Islet of Langerhans (tissue), 1 donor: ENCODE measurements around the gene C1GALT1C1L.
"Not testable (repeated sequence)": the region's sequence is repeated elsewhere in the genome, so short reads cannot be mapped to it uniquely, and the experiment has no call there.

Experiments used
- FAIRE-seq: peaks from one replicate; lab custom pipeline; 2011; peaks lifted over from hg19 to GRCh38; lab: Jason Lieb, UNC

The C1GALT1C1L gene

DNA sequence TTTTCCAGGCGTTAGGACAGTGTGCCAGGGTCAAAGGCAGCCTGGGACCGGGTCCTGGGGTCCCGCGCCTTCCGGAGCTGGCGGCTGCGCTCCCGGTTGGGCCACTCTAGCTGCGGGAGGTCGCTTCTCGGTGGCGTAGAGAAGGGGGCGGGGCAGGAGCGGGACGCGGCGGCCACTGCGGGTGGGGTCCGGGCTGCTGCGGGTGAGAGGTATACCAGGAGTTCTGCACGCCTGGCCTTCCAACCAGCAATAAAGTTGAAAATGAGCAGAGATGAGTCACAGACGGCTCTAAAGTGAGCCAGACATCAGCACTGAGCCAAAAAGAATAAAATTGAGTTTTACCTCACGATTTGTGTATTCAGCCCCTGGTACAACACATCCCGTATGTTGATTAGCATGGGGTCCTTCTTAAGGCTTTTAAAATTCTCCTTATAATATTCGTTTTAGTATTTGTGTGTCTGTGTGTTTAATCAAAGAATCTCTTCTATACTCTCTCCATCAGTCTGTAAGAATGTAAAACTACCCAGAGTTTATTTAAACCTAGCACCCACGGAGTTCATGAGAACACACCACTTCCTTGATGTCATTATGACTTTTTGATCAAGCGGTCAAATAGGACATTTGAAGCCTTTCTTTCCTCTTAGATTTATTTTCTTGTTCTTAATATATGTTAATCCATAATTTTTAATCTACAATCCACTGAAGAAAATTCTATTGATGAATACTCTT lies at the start of gene C1GALT1C1L:
Gene C1GALT1C1L (minus strand): TSS at position 108 of the 729 bp plus-strand sequence. CDS start 107 bp downstream, at position 1.
- peak; percentile 56 for FAIRE-seq

DNA sequence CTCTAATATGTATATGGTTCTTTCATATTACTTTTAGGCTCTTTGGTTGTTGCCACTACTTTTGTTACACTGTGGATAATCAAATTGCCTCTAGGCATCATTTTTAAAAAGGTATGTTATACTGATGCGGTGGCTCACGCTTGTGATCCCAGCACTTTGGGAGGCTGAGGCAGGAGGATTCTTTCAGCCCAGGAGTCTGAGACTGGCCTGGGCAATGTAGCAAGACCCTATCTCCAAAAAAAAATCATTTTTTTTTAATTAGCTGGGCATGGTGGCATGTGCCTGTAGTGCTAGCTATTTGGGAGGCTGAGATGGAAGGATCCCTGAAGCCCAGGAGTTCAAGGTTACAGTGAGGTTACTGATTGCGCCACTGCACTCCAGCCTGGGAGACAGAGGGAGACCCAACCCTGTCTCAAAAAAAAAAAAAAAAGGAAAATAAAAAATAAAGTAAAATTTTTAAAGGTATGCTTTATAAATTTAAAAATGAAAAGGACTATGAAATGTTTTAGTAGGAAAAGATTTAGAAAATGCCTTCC lies 49.5 kb upstream of the C1GALT1C1L start:
- no peak for FAIRE-seq

DNA sequence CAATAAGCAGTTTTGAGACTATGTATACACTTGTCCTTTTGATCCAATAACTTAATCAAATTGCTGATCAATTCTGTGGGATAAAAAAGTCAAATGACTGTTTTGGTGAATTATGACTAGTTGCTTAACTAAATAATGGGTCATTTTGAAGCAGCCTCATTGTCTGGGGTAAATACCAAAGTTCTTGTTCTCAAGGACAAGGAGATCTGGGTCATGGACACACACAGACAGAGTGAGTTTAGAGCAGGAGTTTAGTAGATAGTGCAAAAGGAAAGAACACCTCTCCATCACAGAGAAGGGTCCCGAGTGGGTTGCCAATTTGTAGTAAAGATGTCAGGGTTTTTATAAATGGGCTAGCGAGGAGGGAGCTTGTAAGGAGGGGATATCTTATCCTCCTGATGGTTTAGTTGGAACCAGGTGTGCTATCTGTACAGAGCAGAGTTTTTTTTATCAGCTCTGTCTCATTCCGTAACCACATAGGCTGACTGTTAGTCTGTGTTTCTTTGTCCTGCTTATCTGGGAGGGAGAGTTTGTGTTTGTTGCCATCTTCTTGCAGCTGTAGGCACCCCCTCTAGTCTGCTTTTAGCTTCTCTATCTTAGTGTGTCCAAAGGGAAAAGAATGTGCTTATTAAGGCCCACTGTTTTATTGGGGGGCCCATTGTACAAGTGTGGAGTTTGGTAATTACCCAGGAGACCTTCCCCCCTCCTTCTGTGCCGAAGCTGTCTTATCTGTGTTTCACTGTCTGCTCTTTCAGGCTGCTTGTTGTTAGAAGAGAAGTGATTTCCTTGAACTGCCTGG lies 48.7 kb upstream of the C1GALT1C1L start:
- FAIRE-seq: no peak

DNA sequence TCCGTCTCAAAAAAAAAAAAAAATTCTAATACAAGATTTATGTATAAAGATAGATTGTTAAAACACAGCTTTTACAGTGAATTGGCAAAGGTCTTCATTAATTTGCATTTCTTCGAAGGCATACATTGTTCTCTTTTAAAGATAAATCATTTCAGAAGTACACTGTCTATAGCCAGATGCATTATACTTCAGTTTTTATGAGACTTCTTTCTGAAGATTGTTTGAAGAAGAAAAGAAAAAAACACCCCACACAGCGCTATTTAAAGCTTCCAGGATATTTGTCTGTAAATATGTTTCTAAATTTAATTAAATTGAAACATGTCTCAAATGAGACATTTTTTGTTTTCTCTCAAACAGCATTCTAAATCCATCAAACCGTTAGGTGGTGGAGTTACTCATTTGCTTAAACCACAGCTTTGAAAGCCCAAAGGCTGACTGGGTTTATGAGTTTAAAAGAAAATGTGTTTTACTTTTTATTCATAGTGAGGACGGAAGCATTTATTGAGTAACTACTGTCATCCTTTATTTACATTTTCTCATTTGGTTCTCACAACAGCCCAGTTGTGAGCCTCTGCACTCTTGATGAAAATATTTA lies 42.4 kb upstream of the C1GALT1C1L start:
- no peak for FAIRE-seq

DNA sequence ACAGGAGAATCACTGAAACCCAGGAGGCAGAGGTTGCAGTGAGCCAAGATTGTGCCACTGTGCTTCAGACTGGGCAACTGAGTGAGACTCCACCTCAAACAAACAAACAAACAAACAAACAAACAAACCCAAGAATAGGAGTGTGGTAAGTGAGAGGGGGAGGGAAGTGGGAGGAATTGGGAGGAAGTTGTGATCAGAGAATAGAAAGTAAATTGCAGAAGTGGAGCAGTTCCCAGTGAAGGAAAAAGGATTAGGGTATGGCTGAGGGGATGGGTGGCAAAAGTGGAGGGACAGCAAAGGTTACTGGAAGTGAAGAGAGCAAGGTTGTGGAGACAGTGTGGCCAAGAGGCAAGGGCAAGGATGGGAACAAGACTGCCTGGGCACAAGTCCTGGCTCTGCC lies 41.1 kb upstream of the C1GALT1C1L start:
- FAIRE-seq: no peak

DNA sequence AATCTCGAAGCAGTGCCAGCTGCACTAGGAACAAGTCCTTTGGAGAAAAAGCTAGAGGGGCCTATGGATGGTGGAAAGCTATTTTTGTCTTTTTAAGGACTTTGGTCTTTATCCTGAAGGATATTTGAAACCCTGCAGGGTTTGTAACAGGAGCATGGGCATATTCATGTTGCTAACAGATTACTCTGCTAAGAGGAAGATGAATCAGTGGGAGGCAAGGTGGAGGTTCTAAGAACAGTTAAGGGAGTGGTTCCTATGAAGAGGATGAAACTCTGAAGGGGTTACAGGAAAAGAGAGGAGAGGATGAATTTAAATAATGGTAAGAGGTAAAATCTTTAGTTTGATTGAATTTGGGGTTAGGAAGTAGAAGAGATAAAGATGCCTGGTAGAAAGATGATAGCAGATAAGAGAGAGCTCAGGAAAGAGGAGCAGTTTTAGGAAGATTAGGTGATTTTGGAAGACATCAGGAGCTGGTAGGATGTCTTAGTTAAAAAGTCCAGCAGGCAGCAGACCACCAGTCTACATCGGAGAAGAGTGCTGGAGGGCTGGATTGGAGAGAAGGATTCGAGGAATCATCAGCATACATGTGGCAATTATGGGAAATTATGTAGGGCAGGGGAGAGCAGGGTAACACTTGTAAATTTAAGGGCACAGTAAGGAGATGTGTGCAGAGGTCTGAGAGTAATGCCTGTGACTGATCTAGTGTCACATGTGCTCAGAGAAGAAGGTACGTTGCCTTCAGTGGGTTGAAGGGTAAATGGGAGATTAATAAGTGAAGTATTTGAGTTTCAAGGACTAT lies 39.3 kb upstream of the C1GALT1C1L start:
- no peak for FAIRE-seq

DNA sequence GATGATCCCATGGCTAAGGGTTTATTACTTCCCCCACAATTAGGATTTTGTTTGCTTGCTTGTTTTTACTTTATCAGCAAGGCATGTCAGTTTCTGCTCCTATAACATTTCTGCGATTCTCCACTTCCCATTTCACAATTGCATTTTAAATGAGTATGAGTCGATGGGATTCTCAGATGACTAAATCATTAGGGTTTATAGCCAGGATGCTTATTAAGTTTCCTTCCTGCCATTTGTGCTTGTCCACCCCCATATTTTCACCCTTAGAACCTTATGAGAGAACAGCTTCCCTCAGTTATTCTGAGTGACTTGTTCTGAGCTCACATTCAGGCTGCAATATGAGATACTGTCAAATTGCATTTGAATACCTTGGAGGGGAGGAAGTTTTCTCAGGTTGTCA lies 37.9 kb upstream of the C1GALT1C1L start:
- FAIRE-seq: no peak

DNA sequence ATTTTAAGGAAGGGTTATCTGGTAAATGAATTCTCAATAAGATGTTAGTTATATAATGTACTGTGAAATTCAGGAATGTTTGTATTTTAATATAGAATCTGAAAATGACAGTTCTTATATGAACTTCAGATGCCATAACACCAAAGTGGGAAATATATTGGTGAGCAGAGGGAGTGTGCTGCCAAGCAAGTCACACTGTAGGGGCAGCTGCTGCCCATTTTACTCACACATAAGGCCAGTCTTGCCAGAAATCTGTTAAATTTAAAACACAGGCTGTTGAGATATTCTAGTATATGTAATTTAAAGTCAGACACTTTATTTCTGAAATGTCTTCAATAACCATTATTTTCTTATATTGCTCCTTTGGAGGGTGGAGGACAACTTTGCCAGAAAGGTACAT lies 34.6 kb upstream of the C1GALT1C1L start:
- no peak for FAIRE-seq

DNA sequence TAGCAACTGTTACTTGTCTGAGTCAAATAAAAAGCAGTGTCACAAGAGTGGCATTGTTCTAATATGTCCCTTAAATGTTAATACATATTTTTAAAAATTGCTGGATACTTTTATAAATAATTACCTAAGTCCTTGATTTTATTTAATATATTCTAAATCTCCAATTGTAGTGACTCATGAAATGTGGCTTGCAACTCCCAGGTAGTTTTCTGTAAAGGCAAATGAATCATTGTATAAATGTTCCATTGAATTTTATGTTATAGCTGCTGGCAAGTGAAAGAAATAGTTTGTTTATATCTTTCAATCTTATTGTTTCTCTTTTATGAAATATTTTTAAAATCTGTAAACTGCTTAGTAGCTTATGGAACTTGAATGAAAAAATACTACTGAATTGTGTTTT lies 32.7 kb upstream of the C1GALT1C1L start:
- FAIRE-seq: no peak

DNA sequence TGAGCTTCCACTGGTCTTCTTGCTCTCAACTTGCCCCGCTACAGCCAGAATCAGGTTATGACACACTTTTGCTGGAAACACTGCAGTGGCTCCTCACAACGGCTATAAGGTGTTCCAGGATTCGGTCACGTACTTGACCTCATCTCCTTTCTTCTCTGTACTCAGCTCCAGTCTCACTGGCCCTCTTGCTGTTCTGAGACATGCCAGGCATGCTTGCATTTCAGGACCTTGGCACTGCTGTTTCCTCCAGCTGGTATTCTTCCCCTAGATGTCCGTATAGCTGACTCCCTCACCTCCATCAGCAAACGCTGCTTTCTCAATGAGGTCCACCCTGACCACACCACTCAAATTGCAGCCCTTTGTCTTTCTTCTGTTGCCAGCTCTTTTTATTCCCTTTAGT lies 31.9 kb upstream of the C1GALT1C1L start:
- FAIRE-seq: no peak

DNA sequence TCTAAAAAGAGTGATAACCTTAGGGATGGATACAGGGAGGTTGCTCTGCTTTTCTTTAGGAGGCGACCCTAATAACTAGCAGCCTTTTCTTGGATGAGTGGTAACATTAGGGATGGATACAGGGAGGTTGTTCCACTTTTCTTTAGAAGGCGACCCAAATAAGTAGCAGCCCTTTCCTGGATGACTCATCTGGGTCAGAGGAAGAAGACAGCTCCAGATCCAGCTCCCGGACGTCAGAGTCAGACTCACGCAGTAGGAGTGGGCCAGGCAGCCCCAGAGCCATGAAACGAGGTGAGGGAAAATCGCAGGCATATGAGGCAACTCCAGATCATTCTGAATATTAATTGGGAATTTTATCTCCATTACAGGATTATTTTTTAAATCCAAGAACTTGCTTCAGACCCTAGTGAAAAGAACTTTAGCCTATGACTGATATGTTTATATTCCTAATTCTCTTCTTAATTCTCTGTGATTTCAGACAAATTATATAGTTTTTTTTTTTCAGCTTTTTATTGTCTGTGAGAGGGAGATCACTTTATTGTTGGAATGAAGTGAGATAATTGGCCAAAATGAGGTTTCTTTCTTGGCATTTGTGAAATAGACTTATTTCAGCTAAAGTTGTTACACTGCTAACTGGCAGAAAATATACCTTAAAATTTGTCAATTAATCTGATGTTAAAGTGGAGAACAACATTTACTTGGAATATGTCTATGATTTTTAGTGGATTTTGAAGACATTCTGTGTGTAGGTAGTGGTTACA lies 31.2 kb upstream of the C1GALT1C1L start:
- FAIRE-seq: no peak

DNA sequence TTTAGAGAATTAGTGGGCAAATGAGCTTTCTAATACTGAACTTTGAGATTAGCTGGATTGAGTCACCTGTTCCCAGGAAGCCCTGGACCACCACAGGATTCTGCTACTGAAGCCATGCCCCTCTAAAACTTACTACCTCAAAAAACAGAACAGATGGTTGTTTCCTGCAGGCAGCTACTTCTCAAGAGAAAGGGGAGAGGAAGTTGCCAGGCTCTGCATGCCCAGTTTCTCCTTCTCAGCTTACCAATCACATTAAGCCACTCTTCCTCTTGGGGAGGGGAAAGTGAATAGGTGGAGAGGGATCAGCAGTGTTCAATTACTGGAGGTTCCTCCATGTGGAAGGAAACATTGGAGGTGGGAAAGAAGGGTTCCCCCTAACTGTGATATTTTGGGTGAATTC lies 24.9 kb upstream of the C1GALT1C1L start:
- no peak for FAIRE-seq

DNA sequence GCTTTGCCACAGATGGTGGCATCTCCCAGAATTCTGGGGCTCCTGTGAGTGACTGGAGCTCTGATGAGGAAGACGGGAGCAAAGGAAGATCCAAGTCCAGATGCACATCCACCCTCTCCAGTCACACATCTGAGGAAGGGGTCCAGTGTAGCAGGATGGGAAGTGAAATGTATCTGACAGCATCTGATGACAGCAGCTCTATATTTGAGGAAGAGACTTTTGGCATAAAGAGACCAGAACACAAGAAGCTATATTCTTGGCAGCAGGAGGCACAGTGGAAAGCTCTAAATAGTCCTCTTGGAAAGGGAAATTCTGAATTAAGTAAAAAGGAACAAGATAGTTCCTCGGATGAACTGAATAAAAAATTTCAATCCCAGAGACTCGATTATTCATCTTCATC lies 23.5 kb upstream of the C1GALT1C1L start:
- FAIRE-seq: no peak

DNA sequence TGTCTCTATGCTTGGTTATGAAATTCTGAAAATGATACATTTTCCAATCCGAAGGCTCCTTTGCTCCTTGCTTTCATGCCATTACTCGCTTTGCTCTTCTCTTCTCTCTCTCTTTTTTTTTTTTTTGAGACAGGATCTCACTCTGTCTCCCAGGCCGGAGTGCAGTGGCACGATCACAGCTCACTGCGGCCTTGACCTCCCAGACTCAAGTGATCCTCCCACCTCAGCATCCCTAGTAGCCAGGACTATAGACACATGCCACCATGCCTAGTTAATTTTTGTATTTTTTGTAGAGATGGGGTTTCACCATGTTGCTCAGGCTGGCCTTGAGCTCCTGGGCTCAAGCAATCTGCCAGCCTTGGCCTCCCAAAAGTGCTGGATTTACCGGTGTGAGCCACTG lies 21.9 kb upstream of the C1GALT1C1L start:
- FAIRE-seq: not testable (repeated sequence)

DNA sequence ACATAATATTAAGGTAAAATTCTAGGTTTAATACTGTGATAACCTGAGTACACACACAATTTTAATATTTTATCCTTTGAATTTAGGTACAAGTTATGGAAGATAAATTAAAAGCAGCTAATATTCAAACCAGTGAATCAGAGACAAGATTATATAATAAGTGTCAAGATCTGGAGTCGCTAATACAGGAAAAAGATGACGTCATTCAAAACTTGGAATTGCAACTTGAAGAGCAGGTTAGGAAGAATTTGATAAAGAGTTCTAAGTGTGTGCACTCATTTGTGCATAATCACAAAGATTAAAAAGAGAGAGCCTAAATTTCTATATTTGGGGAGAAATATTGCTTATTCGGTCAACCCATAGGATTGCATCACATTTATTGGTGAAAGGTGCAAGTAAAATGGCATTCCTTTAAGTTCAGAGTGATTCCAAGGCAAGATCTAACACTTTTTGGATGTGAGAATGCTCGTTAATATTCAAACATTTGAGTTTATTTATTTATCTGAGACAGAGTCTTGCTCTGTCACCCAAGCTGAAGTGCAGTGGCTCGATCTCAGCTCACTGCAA lies 16.3 kb upstream of the C1GALT1C1L start:
- FAIRE-seq: no peak

DNA sequence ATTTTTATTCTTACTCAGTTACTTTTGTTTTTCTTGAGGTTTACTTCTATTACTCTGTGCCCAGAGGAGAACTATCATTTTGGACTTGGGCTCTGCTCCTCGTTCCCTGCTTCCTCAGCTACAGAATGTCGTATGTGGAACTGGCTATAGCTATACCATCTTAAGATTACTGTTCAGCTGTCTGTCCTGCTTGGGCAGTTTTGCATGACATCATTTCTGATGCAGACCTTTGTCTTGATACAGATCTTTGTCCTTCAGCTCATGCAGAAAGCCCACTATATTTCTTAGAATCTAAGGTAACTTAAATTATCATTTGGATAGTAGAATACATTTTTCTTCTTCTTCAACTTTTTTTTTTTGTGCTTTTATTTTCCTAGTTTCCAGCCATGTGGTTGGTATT lies 13.8 kb upstream of the C1GALT1C1L start:
- FAIRE-seq: no peak

DNA sequence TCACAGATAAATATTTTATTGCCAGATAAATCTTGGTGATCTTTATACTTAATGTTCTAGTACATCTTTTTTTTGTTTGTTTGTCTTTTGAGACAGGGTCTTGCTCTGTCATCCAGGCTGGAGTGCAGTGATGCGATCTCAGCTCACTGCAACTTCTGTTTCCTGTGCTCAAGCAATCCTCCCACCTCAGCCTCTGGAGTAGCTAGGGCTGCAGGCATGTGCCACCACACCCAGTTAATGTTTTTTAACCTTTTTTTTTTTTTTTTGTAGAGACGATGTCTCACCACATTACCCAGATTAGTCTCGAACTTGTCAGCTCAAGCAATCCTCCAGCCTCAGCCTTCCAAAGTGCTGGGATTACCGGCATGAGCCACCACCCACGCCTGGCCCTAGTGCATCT lies 9.1 kb upstream of the C1GALT1C1L start:
- FAIRE-seq: no peak

DNA sequence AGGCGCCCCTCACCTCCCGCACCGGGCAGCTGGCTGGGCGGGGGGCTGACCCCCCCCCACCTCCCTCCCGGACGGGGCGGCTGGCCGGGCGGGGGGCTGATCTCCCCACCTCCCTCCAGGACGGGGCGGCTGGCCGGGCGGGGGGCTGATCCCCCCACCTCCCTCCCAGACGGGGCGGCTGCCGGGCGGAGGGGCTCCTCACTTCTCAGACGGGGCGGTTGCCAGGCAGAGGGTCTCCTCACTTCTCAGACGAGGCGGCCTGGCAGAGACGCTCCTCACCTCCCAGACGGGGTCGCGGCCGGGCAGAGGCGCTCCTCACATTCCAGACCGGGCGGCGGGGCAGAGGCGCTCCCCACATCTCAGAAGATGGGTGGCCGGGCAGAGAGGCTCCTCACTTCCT lies 1.6 kb upstream of the C1GALT1C1L start:
- not testable (repeated sequence) for FAIRE-seq

DNA sequence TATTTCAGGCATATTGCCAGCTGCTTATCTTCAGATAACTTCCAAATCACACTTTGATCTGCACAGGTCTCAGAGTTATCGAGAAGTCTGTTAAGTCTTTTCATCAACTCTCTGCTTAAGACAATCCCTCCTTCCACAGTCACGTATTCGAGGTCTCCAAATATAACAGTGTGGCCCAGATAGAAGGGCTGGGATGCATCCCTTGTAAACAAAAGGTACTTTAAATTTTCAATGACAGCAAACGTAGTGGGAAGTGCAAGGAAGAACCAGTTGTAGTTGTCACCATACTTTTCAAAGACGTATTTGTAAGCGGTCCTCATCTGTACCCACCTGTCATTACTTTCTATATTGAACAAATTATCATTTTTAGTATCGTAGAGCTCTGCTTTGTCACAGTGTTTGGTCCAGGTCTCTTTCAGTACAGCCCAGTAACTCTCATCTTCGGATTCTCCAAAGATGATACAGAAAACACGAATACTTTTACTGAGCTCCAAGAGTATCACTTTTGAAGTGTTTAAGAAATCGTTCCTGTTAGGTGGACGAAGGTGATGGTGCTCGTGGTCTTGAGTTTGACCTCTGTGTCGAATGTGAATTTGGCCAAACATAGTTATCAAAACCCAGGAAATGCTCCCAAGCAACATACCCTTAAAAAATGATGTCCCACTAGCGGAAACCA lies 445 bp downstream of the C1GALT1C1L start:
- FAIRE-seq: no peak

DNA sequence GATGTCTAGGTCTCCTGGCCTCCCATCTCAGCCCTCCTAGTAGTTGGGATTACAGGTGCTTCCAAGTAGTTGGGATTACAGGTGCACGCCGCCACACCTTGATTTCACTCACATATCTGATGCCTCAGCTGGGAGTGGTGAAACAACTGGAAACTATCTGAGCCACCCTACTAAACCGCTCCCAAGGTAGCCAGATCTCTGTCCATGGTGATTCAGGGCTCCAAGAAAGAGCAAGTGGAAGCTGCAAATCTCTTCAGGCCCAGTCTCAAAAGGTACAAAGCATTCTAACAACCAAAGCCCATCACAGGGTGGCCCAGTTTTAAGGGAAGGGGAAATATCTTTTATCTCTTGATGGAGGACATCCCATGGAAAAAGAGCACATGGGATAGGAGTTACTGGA lies 19.0 kb downstream of the C1GALT1C1L start:
- FAIRE-seq: no peak

DNA sequence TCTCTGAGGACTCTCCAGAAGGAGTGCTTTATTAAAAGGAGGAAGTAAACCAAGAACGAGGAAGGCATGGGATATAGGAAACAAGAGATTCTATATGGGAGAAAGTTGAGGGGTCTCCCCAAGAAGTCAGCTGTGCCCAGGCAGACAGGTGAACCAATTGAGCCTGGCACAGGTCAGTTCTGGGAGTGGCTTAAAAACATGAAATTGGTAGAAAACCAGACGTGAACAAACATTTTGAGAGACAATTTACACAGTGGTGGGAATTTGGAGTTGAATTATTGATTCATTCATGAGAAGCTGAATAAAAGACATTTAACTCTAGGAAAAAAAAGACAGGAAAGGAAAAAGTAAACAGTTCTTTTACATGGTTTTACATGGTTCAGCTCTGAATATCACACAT lies 22.7 kb downstream of the C1GALT1C1L start:
- no peak for FAIRE-seq
